Measurements from ENCODE around the gene PDCD4. TPM values are rescaled to one million over a fixed set of nuclear protein-coding genes. Genes with fewer than 3 reads are reported as not detected.

The PDCD4 gene
- total RNA-seq, 1 donor from 2014 or later: 79.9 TPM

DNA sequence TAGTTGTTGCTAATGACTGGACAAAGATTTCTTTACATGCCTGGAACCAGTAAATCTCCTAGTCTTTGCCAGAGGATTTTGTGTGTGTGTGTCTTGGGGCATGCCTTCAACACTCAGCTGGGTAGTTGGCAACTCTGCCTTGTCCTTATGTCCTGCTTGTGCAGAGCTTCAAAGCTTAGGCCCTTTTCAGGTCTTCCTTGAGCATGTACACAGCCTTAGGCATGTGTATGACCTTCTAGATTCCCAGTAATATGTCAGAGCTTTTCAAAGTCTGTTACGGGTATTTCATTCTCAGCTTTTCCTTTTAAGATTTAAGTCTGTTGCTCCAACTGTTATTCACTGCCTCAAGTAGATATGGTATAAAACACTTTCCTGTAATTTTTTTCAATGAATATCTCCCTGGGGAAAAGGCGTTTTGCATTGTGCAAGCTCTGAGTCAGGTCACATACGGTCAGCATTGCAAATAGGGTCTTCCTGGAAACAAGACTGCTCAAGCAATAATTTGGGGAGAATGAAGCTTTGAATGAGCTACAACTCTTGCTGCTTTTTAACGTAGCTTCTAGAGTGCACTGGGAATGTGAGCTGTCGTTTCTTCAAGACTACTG is 73.2 kb downstream of the PDCD4 start:
- FAIRE-seq: peak; percentile 37

DNA sequence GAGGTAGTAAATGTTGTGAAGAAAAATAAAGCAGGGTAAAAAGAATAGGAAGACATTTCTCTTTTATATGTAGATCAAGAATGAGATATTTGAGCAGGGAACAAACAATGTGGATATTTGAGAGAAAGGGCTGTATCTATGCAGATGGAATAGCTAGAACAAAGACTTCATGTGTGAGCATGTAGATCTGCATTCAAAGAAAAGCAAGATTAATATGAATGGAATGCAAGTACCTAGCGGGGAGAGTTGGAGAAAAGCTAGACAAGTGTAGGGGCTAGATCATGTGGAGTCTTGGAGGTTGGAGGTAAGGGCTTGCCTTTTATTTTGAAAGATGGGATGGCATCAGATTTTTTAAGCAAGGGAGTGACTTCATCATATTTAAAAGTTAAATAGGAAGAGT is 74.8 kb downstream of the PDCD4 start:
- H4K20me1 ChIP-seq (ENCODE audit: insufficient read depth, low read length): peaks cover 49% of the 10 kb centered on the region
- H3K27me3 ChIP-seq (ENCODE audit: insufficient read depth, low read length): no peaks in the 10 kb centered on the region
- H3K4me1 ChIP-seq (ENCODE audit: insufficient read depth, low read length): peaks cover 11% of the 10 kb centered on the region
- peaks cover 77% of the 10 kb centered on the region for H3K79me2 ChIP-seq (ENCODE audit: insufficient read depth, low read length)
- peak overlapping the region; percentile 16 for H3K27ac Mint-ChIP-seq (ENCODE audit: unreplicated experiment)
- no peaks in the 10 kb centered on the region for H3K27me3 Mint-ChIP-seq (ENCODE audit: low read depth, unreplicated experiment)
- no peak for FAIRE-seq
- H3K4me1 Mint-ChIP-seq (ENCODE audit: low read depth, unreplicated experiment): peaks cover 40% of the 10 kb centered on the region
- no peak overlapping the region for H2AFZ ChIP-seq (ENCODE audit: low read depth, low read length)
- peaks cover 5% of the 10 kb centered on the region for H3K36me3 ChIP-seq (ENCODE audit: insufficient read depth, low read length)
- no peaks in the 10 kb centered on the region for H3K9me3 Mint-ChIP-seq (ENCODE audit: unreplicated experiment)
- TF ChIP-seq, protein P1, sequence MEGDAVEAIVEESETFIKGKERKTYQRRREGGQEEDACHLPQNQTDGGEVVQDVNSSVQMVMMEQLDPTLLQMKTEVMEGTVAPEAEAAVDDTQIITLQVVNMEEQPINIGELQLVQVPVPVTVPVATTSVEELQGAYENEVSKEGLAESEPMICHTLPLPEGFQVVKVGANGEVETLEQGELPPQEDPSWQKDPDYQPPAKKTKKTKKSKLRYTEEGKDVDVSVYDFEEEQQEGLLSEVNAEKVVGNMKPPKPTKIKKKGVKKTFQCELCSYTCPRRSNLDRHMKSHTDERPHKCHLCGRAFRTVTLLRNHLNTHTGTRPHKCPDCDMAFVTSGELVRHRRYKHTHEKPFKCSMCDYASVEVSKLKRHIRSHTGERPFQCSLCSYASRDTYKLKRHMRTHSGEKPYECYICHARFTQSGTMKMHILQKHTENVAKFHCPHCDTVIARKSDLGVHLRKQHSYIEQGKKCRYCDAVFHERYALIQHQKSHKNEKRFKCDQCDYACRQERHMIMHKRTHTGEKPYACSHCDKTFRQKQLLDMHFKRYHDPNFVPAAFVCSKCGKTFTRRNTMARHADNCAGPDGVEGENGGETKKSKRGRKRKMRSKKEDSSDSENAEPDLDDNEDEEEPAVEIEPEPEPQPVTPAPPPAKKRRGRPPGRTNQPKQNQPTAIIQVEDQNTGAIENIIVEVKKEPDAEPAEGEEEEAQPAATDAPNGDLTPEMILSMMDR (IDR thresholded peaks at IDR 0.05; ENCODE audit: insufficient read depth, low read depth, low read length): no peak
- no peak for TF ChIP-seq EZH2 (IDR thresholded peaks at IDR 0.05; ENCODE audit: insufficient read depth, low read length)
- H3K36me3 Mint-ChIP-seq (ENCODE audit: low read depth, unreplicated experiment): peaks cover 26% of the 10 kb centered on the region
- no peaks in the 10 kb centered on the region for H3K9me3 ChIP-seq (ENCODE audit: insufficient read depth, low read depth, low read length)
- H3K27ac ChIP-seq (ENCODE audit: low read depth, low read length): no peak overlapping the region
- H3K9ac ChIP-seq (ENCODE audit: low read length): no peak overlapping the region
- H3K4me3 Mint-ChIP-seq (ENCODE audit: unreplicated experiment): no peak overlapping the region
- H3K4me3 ChIP-seq (ENCODE audit: insufficient read depth, low read depth, low read length): no peak overlapping the region
- no peak for DNase-seq (ENCODE audit: low read depth)
- peak overlapping the region; percentile 6 for H3K4me2 ChIP-seq (ENCODE audit: low read length)

More for the DNA sequence above, 73.2 kb downstream of the PDCD4 start:
- Histone ChIP-seq H3K27me3 (ENCODE audit: insufficient read depth, low read length) (no peaks in the 10 kb centered on the region), H3K4me2 (ENCODE audit: low read length) (no peak overlapping the region), H3K9ac (ENCODE audit: low read length) (no peak overlapping the region), H3K79me2 (ENCODE audit: insufficient read depth, low read length) (peaks cover 76% of the 10 kb centered on the region), H2AFZ (ENCODE audit: low read depth, low read length) (no peak overlapping the region), H3K36me3 (ENCODE audit: insufficient read depth, low read length) (peaks cover 5% of the 10 kb centered on the region), H4K20me1 (ENCODE audit: insufficient read depth, low read length) (peaks cover 57% of the 10 kb centered on the region), H3K27ac (ENCODE audit: low read depth, low read length) (no peak overlapping the region), H3K9me3 (ENCODE audit: insufficient read depth, low read depth, low read length) (no peaks in the 10 kb centered on the region), H3K4me3 (ENCODE audit: insufficient read depth, low read depth, low read length) (no peak overlapping the region), H3K4me1 (ENCODE audit: insufficient read depth, low read length) (peaks cover 11% of the 10 kb centered on the region)
- Mint-ChIP-seq H3K27me3 (ENCODE audit: low read depth, unreplicated experiment) (no peaks in the 10 kb centered on the region), H3K27ac (ENCODE audit: unreplicated experiment) (no peak overlapping the region), H3K9me3 (ENCODE audit: unreplicated experiment) (no peaks in the 10 kb centered on the region), H3K36me3 (ENCODE audit: low read depth, unreplicated experiment) (peaks cover 26% of the 10 kb centered on the region), H3K4me3 (ENCODE audit: unreplicated experiment) (no peak overlapping the region), H3K4me1 (ENCODE audit: low read depth, unreplicated experiment) (peaks cover 40% of the 10 kb centered on the region)
- no peak for DNase-seq (ENCODE audit: low read depth)
- TF ChIP-seq, protein P1 (IDR thresholded peaks at IDR 0.05; ENCODE audit: insufficient read depth, low read depth, low read length): no peak
- no peak for TF ChIP-seq EZH2 (IDR thresholded peaks at IDR 0.05; ENCODE audit: insufficient read depth, low read length)

DNA sequence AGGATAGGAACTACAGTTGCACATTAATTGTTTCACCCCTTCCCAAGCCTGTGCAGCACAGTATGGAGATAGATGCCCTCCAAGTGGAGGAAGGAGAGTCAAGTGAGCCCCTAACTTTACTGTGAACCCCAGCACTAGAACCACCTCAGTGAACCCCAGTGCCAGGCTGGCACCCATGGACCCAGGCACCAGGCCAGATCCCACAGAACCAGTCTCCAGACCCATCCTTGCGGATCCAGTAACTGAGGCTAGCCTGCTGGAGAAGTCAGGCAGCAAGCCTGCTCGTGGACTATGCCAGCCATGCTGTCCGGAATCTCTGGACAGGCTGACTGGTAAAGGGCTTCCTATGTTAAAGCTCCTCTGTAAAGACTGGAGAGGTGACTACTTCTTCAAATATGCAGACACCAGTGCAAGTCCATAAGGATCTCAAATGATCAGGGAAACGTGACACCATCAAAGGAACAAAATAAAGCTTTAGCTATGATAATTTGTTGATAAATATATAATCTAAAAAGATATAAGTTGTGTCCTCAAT is 75.4 kb downstream of the PDCD4 start:
- peaks cover 78% of the 10 kb centered on the region for H3K79me2 ChIP-seq (ENCODE audit: insufficient read depth, low read length)
- H3K36me3 ChIP-seq (ENCODE audit: insufficient read depth, low read length): peaks cover 5% of the 10 kb centered on the region
- peaks cover 11% of the 10 kb centered on the region for H3K4me1 ChIP-seq (ENCODE audit: insufficient read depth, low read length)
- H4K20me1 ChIP-seq (ENCODE audit: insufficient read depth, low read length): peaks cover 52% of the 10 kb centered on the region
- no peak overlapping the region for H3K27ac ChIP-seq (ENCODE audit: low read depth, low read length)
- DNase-seq (ENCODE audit: low read depth) (peak; percentile 48), FAIRE-seq (no peak)
- no peak overlapping the region for H3K9ac ChIP-seq (ENCODE audit: low read length)
- Mint-ChIP-seq H3K27ac (ENCODE audit: unreplicated experiment) (peak overlapping the region; percentile 55), H3K27me3 (ENCODE audit: low read depth, unreplicated experiment) (no peaks in the 10 kb centered on the region), H3K36me3 (ENCODE audit: low read depth, unreplicated experiment) (peaks cover 28% of the 10 kb centered on the region), H3K4me3 (ENCODE audit: unreplicated experiment) (peak overlapping the region; percentile 20), H3K9me3 (ENCODE audit: unreplicated experiment) (no peaks in the 10 kb centered on the region), H3K4me1 (ENCODE audit: low read depth, unreplicated experiment) (peaks cover 40% of the 10 kb centered on the region)
- no peaks in the 10 kb centered on the region for H3K9me3 ChIP-seq (ENCODE audit: insufficient read depth, low read depth, low read length)
- no peak overlapping the region for H3K4me3 ChIP-seq (ENCODE audit: insufficient read depth, low read depth, low read length)
- no peak for TF ChIP-seq EZH2 (IDR thresholded peaks at IDR 0.05; ENCODE audit: insufficient read depth, low read length)
- TF ChIP-seq, protein P1 (IDR thresholded peaks at IDR 0.05; ENCODE audit: insufficient read depth, low read depth, low read length): no peak
- no peaks in the 10 kb centered on the region for H3K27me3 ChIP-seq (ENCODE audit: insufficient read depth, low read length)
- H2AFZ ChIP-seq (ENCODE audit: low read depth, low read length): no peak overlapping the region
- peak overlapping the region; percentile 6 for H3K4me2 ChIP-seq (ENCODE audit: low read length)

All from astrocyte (in vitro differentiated cells and primary cell).